Effector memory CD4-positive, alpha-beta T cell (primary cell): ENCODE measurements around the gene CDT1.
"Not testable (repeated sequence)": the region's sequence is repeated elsewhere in the genome, so short reads cannot be mapped to it uniquely, and the experiment has no call there.

ENCODE experiments used
- DNase-seq, 3 donors: peaks; one replicate each; pipeline ENCODE4 v3.0.0-alpha.2; 2020
- H3K27ac ChIP-seq: 2 replicates; pipeline ENCODE4 v1.7.0; 2013; ENCODE audit warnings: mild to moderate bottlenecking, low read length, moderate library complexity; ENCODE audit not compliant: insufficient read depth, poor library complexity, severe bottlenecking
- H3K27me3 ChIP-seq: replicated peaks from 2 replicates; pipeline ENCODE4 v1.7.0; 2013; ENCODE audit warnings: mild to moderate bottlenecking, low read length; ENCODE audit not compliant: insufficient read depth, control insufficient read depth, poor library complexity, severe bottlenecking
- H3K36me3 ChIP-seq: 2 replicates; pipeline ENCODE4 v1.7.0; 2013; ENCODE audit warnings: mild to moderate bottlenecking, low read length, moderate library complexity; ENCODE audit not compliant: control insufficient read depth, insufficient read depth
- H3K4me1 ChIP-seq: 2 replicates; pipeline ENCODE4 v1.7.0; 2013; ENCODE audit warnings: low read length, mild to moderate bottlenecking; ENCODE audit not compliant: control insufficient read depth, insufficient read depth, poor library complexity, severe bottlenecking
- H3K4me3 ChIP-seq: 2 replicates; pipeline ENCODE4 v1.7.0; 2013; ENCODE audit warnings: low read length, low read depth, mild to moderate bottlenecking; ENCODE audit not compliant: insufficient read depth, poor library complexity, severe bottlenecking
- H3K9me3 ChIP-seq: 2 replicates; pipeline ENCODE4 v1.7.0; 2013; ENCODE audit warnings: mild to moderate bottlenecking, low read length, moderate library complexity; ENCODE audit not compliant: control insufficient read depth

CDT1 gene

DNA sequence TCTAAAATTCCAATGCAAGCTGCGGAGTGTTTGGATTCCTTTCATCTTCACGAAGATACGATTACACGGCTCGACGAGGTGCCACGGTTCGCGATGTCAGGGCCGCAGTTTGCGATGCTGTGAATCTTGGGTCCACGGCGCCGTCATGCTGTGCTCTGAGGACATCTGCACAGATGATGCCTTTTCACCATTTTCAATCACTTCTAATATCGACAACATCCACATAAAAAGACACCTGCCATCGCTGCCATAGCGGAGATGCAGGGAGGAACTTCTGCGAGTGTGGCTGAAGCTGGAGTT is 14.9 kb downstream of the CDT1 start:
- no peaks in the 10 kb centered on the region for H3K4me1 ChIP-seq
- no peaks in the 10 kb centered on the region for H3K27me3 ChIP-seq
- no peak for DNase-seq
- no peak overlapping the region for H3K27ac ChIP-seq
- no peaks in the 10 kb centered on the region for H3K9me3 ChIP-seq
- H3K4me3 ChIP-seq: no peak overlapping the region
- peaks cover 5% of the 10 kb centered on the region for H3K36me3 ChIP-seq

DNA sequence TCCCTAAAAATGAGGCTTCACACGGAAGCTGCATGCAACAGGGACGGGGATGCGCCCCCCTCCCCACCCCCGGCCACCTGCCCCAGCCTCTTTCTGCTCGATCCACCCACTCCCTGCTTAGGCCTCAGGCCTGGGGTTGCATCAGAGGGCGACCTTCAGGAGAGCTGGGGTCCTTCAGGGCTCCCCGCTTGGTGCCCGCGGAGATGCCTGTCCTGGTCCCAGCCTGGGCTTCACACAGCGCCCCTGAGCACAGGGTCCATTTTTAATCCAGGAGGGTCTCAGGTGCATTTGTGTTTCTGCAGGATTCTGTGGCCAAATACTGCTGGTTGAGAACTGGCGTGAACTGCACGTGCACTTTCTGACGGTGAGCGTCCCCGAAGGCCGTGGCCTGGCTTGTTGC is 15.5 kb downstream of the CDT1 start:
- no peaks in the 10 kb centered on the region for H3K9me3 ChIP-seq
- H3K27ac ChIP-seq: no peak overlapping the region
- peaks cover 5% of the 10 kb centered on the region for H3K36me3 ChIP-seq
- no peaks in the 10 kb centered on the region for H3K4me1 ChIP-seq
- no peak for DNase-seq
- no peak overlapping the region for H3K4me3 ChIP-seq
- no peaks in the 10 kb centered on the region for H3K27me3 ChIP-seq

DNA sequence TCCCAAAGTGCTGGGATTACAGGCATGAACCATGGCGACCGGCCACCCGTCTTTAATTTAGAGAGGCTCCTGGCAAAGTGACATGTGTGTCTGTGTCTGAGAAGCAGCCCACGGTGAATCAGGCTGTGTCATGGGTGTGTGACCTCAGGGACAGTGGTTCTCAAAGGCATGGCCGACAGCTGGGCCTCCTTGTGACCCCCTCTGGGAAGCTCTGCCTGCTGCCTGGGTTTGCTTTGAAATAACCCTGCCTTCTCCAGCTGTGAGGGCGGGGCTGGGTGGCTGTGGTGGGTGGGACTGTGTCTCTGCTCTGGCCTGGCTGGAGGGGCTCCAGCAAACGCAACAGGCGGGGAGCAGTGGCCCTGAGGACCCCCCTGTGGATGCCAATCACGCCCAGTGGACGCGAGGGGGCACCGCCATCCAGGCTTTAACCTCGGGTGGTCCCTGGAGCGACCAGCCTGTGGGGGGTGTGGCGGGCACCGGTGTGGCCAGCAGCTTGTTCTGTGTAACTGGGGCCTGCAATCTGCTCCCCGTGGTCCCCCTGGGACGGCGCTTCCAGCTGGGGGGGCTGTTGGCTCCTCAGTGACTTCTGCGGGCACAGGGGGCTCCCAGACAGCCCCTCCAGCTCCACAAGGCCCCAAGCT is 16.9 kb downstream of the CDT1 start:
- Histone ChIP-seq H3K27ac (no peak overlapping the region), H3K36me3 (peaks cover 5% of the 10 kb centered on the region), H3K27me3 (no peaks in the 10 kb centered on the region), H3K4me1 (no peaks in the 10 kb centered on the region), H3K9me3 (no peaks in the 10 kb centered on the region), H3K4me3 (no peak overlapping the region)
- DNase-seq: no peak

DNA sequence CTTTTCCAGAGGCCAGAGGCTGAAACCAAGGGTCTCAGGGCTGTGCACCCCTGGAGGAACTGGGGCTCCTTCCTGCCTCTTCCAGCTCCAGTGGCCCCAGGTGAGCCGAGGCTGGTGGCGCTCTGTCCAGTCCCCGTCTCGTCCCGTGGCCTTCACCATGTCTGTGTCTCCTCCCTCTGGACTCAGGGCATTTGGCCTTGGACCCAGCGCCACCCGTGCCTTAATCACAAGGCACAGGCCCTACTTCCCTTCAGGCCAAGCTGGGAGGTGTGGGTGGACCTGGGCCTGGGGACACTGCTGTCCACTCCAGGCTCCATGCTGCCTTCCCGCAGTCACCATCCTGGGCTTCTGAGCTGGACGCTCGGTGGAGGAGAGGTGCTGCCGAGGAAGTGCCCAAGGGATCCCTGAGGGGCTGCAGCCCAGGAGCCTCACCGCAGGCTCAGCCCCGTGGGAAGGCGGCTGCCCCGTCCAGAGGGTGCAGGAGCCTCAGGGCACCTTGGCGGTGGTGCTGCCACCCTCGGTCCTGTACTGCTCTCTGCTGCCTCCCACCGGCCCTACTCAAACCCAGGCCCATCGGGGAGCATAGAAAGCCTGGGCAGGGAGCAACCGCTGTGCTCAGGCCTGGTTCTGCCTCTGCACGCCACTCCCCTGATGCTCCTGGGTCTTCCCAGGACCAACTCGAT is 17.7 kb downstream of the CDT1 start:
- Histone ChIP-seq H3K4me1 (no peaks in the 10 kb centered on the region), H3K36me3 (peaks cover 5% of the 10 kb centered on the region), H3K27me3 (no peaks in the 10 kb centered on the region), H3K4me3 (no peak overlapping the region), H3K27ac (no peak overlapping the region), H3K9me3 (no peaks in the 10 kb centered on the region)
- no peak for DNase-seq

DNA sequence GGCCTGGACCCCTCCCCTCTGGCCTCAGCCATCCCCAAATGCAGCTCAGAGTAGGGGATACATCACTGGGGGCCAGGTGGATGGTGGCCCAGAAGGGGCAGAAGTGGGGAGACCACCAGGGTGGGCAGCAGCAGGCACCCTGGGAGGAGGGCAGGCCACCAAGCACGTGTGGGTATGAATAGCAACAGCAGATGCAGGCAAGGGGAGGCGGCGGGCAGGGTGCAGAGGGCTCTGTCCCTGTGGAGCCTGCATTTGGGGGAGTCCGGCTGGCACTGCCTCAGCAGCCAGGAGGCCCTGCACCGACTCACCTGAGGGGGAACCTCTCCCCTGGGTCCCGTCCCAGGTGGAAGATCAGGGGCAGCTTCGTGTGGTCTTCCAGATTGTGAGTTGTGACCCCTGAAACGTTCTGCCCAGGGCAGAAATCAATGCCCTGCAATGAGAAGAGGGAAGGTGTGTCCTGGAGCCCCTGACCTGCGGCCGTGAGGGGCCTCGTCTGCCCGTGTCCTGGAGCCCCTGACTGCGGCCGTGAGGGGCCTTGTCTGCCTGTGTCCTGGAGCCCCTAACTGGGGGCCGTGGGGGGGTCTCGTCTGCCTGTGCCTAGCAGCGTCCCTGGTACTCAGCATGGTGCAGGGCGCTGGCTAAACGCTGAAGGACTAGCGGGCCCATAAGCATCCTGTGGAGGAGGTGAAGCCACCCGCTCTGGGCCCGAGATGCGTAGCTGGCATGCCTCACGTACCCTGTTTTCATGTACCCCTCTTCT is 18.9 kb downstream of the CDT1 start:
- no peak for DNase-seq
- Histone ChIP-seq H3K4me3 (no peak overlapping the region), H3K36me3 (peaks cover 9% of the 10 kb centered on the region), H3K27ac (no peak overlapping the region), H3K4me1 (no peaks in the 10 kb centered on the region), H3K27me3 (no peaks in the 10 kb centered on the region), H3K9me3 (no peaks in the 10 kb centered on the region)

DNA sequence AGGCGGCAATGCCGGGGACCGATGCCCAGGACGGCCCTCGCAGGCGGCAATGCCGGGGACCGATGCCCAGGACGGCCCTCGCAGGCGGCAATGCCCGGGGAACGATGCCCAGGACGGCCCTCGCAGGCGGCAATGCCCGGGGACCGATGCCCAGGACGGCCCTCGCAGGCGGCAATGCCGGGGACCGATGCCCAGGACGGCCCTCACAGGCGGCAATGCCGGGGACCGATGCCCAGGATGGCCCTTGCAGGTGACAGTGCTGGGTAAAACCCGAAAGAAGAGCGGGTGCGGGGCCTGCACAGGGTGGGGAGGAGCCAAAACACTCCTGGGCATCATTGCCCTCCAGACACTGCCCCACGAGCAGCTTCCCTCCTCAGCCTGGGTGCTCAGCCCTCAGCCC is 20.1 kb downstream of the CDT1 start:
- not testable (repeated sequence) for H3K27ac ChIP-seq, H3K4me1 ChIP-seq, H3K4me3 ChIP-seq, H3K27me3 ChIP-seq, DNase-seq, H3K9me3 ChIP-seq, H3K36me3 ChIP-seq

DNA sequence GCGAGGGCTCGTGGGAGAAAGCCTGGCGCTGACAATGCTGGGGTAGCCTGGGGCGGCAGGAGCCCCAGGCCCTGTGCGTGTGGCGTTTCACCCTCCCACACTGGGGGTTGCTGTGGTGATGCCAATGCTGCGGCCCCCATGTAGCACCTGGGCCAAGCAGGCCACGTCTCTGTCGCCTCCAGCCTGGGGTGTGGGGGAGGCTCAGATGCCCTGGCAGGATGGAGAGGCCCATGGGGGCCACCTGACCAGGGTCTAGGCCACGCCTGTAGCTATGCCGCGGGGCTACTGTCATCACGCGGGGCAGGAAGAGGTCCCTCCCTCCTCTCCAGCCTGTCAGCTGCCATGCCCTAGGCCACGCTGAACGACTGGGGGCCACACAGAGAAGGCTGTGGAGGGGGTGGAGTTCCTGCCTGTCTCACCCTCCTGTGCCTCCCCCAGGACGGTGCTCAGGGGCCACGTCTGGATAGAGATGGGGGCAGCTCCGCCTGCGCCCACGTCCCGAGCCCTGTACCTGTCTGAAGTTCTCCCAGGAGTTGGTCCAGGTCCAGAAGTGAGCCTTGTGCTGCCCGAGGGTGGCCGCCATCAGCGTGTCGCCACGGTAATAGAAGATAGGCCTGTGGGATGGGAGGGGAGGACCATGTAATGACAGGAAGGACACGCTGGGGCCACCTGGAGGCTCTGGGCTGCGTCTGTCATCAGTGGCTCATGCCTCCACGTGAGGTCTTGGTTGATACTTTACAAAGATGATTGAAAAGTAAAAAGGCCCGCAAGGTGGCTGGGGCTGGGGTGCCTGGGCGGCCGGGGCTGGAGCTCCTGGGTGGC is 20.9 kb downstream of the CDT1 start:
- Histone ChIP-seq H3K4me3 (no peak overlapping the region), H3K27me3 (no peaks in the 10 kb centered on the region), H3K27ac (no peak overlapping the region), H3K9me3 (no peaks in the 10 kb centered on the region), H3K4me1 (no peaks in the 10 kb centered on the region), H3K36me3 (peaks cover 9% of the 10 kb centered on the region)
- DNase-seq: no peak

DNA sequence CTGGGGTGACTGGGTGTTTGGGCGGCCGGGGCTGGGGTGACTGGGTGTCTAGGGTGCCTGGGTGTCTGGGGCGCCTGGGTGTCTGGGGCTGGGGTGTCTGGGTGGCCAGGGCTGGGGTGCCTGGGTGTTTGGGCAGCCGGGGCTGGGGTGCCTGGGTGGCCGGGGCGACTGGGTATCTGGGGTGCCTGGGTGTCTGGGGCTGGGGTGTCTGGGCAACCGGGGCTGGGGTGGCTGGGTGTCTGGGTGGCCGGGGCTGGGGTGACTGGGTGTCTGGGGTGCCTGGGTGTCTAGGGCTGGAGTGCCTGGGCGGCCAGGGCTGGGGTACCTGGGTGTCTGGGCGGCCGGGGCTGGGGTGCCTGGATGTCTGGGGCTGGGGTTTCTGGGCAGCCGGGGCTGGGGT is 21.6 kb downstream of the CDT1 start:
- no peak for DNase-seq
- no peak overlapping the region for H3K27ac ChIP-seq
- H3K27me3 ChIP-seq: no peaks in the 10 kb centered on the region
- H3K9me3 ChIP-seq: no peaks in the 10 kb centered on the region
- peaks cover 9% of the 10 kb centered on the region for H3K36me3 ChIP-seq
- no peaks in the 10 kb centered on the region for H3K4me1 ChIP-seq
- H3K4me3 ChIP-seq: no peak overlapping the region

DNA sequence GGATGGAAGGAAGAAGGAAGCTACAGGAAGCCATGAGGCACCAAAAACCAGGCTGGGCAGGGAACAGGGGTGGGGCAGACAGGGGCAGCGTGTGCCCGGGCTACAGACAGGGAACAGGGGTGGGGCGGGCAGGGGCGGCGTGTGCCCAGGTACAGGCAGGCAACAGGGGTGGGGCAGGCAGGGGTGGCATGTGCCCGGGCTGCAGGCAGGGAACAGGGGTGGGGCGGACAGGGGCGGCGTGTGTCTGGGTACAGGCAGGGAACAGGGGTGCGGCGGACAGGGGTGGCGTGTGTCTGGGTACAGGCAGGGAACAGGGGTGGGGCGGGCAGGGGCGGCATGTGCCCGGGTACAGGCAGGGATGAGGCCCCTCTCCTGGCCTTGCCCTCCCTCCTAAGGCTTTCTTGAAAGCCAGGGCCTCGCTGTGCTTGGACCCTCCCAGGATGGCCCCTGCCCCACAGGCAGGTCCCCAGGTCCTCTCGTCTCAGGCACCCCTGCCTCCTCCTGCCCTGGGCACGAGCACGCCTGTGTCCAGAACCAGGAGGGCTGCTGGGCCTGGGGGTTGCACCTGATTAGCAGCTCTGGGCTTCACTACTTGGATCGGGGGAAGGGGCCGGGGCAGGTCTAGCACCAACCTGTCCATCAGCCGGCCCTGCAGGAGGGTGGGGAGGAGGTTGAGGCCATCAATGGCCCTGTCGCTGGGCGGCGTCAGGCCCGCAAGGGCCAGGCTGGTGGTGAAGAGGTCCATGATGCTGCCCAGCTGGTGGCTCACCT is 22.7 kb downstream of the CDT1 start:
- DNase-seq: no peak
- no peaks in the 10 kb centered on the region for H3K9me3 ChIP-seq
- H3K27me3 ChIP-seq: no peaks in the 10 kb centered on the region
- no peaks in the 10 kb centered on the region for H3K4me1 ChIP-seq
- H3K36me3 ChIP-seq: peaks cover 9% of the 10 kb centered on the region
- no peak overlapping the region for H3K27ac ChIP-seq
- no peak overlapping the region for H3K4me3 ChIP-seq
